WI38 (cell line): ENCODE data around the gene ZNF41.

Experiments
- H3K4me3 ChIP-seq: 2 replicates; pipeline ENCODE4 v1.5.1; 2011; ENCODE audit warnings: low read depth, mild to moderate bottlenecking, control low read depth, low read length
- TF ChIP-seq, protein P1 (sequence below): IDR thresholded peaks from 2 replicates; pipeline ENCODE4 v1.5.1; 2012; ENCODE audit warnings: low read depth, mild to moderate bottlenecking, control low read depth, low read length

ZNF41 gene

DNA sequence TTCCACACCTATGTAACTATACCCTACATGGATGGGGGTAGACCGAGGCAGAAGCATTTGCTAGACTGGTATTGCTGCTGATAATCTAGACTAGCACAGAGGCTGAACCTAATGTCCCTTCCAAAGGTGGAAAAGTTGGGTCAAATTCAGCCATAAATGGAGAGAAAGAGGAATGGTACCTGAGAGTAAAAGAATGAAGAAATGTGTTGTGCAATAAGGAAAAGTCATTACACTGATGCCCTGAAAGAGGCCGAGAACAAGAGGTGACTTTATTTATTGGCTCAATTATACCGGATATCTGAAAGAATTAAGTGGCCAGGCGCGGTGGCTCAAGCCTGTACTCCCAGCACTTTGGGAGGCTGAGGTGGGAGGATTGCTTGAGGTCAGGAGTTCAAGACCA lies 52.1 kb downstream of the ZNF41 start:
- TF ChIP-seq, protein P1, sequence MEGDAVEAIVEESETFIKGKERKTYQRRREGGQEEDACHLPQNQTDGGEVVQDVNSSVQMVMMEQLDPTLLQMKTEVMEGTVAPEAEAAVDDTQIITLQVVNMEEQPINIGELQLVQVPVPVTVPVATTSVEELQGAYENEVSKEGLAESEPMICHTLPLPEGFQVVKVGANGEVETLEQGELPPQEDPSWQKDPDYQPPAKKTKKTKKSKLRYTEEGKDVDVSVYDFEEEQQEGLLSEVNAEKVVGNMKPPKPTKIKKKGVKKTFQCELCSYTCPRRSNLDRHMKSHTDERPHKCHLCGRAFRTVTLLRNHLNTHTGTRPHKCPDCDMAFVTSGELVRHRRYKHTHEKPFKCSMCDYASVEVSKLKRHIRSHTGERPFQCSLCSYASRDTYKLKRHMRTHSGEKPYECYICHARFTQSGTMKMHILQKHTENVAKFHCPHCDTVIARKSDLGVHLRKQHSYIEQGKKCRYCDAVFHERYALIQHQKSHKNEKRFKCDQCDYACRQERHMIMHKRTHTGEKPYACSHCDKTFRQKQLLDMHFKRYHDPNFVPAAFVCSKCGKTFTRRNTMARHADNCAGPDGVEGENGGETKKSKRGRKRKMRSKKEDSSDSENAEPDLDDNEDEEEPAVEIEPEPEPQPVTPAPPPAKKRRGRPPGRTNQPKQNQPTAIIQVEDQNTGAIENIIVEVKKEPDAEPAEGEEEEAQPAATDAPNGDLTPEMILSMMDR: no peak
- H3K4me3 ChIP-seq: no peak overlapping the region

DNA sequence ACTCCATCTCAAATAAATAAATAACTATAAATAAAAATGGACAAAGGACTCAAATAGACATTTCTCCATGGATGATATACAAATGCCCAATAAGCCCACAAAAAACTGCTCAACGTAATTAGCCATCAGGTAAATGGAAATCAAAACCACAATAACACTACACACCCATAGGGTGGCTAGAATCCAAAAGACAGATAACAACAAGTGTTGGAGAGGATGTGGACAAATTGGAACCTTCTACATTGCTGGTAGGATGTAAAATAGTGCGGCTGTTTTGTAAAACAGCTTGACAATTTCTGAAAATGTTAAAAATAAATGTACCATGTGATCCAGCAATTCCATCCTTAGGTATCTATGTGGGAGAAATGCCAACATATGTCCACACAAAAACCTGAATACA lies 60.6 kb downstream of the ZNF41 start:
- no peak overlapping the region for H3K4me3 ChIP-seq
- TF ChIP-seq, protein P1: no peak

DNA sequence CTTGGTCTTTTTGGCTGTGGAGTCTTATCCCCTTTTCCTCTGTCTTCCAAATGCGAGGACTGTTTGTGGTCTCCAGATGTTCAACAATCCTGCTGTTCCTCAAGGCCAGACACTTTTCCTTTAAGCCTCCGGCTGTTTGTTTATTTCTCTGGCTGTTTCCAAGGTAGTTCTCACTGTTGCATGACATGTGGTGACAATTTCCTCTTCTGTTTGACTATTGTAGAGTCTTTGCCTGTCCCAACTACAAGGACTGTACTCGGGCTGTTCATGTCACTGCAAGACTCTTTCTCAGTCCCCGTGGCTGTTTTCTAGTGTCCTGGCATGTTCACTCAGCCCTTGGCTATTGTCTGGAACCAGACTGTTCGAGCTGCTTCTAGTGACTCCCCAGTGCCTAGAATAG lies 62.1 kb downstream of the ZNF41 start:
- TF ChIP-seq, protein P1: no peak
- no peak overlapping the region for H3K4me3 ChIP-seq

DNA sequence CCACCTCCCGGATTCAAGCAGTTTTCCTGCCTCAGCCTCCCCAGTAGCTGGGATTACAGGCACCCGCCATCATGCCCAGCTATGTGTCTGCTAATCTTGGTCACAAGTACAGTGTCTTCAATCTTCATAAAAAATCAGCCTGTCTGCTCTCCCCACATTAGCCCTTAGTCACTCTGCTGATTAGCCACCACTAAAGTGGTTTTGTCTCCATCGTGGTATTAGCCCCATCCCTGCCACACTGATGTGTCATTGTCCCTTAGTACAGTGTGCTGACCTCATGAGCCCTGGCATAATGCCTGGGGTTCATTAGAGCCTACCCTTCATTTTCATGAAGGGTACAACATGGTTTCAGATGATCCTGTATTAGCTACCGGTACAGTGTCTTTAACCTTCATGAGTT lies 62.8 kb downstream of the ZNF41 start:
- H3K4me3 ChIP-seq: no peak overlapping the region
- TF ChIP-seq, protein P1: no peak

DNA sequence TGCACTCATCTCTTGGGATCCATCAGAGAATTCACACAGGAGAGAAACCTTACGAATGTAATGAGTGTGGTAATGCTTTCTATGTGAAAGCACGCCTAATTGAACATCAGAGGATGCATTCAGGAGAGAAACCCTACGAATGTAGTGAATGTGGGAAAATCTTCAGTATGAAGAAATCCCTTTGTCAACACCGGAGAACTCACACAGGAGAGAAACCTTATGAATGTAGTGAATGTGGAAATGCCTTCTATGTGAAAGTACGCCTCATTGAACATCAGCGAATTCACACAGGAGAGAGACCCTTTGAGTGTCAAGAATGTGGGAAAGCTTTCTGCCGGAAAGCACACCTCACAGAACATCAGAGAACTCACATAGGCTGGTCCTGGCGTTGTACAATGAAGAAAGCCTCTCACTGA lies 69.8 kb downstream of the ZNF41 start:
- TF ChIP-seq, protein P1: no peak
- no peak overlapping the region for H3K4me3 ChIP-seq
